ENCODE data around the gene RPGRIP1L. TPM values are rescaled to one million over a fixed set of nuclear protein-coding genes. Genes with fewer than 3 reads are reported as not detected.

The RPGRIP1L gene
- total and polyA plus RNA-seq, 2 of the 13 experiments (the other 11 are each of a cell fraction or from before 2014, with no cell fraction given), result 5.0 to 13.5 TPM

DNA sequence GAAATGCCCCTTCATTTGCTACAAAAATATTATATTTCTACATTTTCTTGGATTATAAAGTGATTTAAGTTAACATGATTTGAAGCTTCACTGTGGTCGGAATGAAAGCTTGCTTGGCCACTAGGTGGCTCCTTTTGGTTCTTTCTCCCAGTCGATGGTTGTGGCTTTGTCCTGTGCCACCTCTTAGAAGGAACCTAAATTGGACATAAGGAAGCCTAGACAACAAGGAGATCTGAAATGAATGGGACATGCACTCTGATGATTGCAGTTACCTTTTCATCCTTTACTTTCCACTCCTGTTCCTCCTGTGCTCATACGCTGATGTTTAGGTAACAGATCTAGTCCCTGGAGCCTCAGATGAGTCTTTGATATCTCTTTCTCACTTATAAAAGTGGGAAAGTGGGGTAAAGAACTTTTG is 39.5 kb upstream of the RPGRIP1L start (continued):
- TF ChIP-seq, protein P1, sequence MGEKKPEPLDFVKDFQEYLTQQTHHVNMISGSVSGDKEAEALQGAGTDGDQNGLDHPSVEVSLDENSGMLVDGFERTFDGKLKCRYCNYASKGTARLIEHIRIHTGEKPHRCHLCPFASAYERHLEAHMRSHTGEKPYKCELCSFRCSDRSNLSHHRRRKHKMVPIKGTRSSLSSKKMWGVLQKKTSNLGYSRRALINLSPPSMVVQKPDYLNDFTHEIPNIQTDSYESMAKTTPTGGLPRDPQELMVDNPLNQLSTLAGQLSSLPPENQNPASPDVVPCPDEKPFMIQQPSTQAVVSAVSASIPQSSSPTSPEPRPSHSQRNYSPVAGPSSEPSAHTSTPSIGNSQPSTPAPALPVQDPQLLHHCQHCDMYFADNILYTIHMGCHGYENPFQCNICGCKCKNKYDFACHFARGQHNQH (CRISPR knock-in tag; IDR thresholded peaks at IDR 0.05), result 0 out of 2 replicates have a peak, but pooled peaks have one; percentile 21
- TF ChIP-seq, protein P2, sequence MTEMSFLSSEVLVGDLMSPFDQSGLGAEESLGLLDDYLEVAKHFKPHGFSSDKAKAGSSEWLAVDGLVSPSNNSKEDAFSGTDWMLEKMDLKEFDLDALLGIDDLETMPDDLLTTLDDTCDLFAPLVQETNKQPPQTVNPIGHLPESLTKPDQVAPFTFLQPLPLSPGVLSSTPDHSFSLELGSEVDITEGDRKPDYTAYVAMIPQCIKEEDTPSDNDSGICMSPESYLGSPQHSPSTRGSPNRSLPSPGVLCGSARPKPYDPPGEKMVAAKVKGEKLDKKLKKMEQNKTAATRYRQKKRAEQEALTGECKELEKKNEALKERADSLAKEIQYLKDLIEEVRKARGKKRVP (CRISPR knock-in tag; IDR thresholded peaks at IDR 0.05), result 0 out of 4 replicates have a peak, but pooled peaks of 1 of the 2 experiments have one; percentile 34
- TF ChIP-seq, protein P3, sequence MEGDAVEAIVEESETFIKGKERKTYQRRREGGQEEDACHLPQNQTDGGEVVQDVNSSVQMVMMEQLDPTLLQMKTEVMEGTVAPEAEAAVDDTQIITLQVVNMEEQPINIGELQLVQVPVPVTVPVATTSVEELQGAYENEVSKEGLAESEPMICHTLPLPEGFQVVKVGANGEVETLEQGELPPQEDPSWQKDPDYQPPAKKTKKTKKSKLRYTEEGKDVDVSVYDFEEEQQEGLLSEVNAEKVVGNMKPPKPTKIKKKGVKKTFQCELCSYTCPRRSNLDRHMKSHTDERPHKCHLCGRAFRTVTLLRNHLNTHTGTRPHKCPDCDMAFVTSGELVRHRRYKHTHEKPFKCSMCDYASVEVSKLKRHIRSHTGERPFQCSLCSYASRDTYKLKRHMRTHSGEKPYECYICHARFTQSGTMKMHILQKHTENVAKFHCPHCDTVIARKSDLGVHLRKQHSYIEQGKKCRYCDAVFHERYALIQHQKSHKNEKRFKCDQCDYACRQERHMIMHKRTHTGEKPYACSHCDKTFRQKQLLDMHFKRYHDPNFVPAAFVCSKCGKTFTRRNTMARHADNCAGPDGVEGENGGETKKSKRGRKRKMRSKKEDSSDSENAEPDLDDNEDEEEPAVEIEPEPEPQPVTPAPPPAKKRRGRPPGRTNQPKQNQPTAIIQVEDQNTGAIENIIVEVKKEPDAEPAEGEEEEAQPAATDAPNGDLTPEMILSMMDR (CRISPR knock-in tag; IDR thresholded peaks at IDR 0.05), result peak; percentile 77
- TF ChIP-seq ARID2 (CRISPR knock-in tag; IDR thresholded peaks at IDR 0.05; ENCODE audit: borderline replicate concordance) (no peak), FOXA3 (CRISPR knock-in tag; IDR thresholded peaks at IDR 0.05) (0 out of 2 replicates have a peak, but pooled peaks have one; percentile 25), GPN1 (CRISPR knock-in tag; IDR thresholded peaks at IDR 0.05; ENCODE audit: borderline replicate concordance) (no peak), ZBTB7A (CRISPR knock-in tag; IDR thresholded peaks at IDR 0.05) (no peak), RARA (CRISPR knock-in tag; IDR thresholded peaks at IDR 0.05) (0 out of 2 replicates have a peak, but pooled peaks have one; percentile 8), XRCC5 (optimal IDR thresholded peaks at IDR 0.05; ENCODE audit: low read length) (peak; percentile 46), ZNF83 (CRISPR knock-in tag; IDR thresholded peaks at IDR 0.05; ENCODE audit: borderline replicate concordance) (no peak), SNAPC2 (CRISPR knock-in tag; IDR thresholded peaks at IDR 0.05) (no peak), EED (CRISPR knock-in tag; IDR thresholded peaks at IDR 0.05) (no peak), SOX13 (IDR thresholded peaks at IDR 0.05) (no peak), SOX13 (CRISPR knock-in tag; conservative IDR thresholded peaks at IDR 0.05 in 1 of 2, IDR thresholded peaks at IDR 0.05 in 1 of 2) (no peak), HMGA1 (CRISPR knock-in tag; conservative IDR thresholded peaks at IDR 0.05) (peak; percentile 35; the same call in 1 of the 2 replicates)
- TF ChIP-seq, protein P4, sequence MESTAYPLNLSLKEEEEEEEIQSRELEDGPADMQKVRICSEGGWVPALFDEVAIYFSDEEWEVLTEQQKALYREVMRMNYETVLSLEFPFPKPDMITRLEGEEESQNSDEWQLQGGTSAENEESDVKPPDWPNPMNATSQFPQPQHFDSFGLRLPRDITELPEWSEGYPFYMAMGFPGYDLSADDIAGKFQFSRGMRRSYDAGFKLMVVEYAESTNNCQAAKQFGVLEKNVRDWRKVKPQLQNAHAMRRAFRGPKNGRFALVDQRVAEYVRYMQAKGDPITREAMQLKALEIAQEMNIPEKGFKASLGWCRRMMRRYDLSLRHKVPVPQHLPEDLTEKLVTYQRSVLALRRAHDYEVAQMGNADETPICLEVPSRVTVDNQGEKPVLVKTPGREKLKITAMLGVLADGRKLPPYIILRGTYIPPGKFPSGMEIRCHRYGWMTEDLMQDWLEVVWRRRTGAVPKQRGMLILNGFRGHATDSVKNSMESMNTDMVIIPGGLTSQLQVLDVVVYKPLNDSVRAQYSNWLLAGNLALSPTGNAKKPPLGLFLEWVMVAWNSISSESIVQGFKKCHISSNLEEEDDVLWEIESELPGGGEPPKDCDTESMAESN (CRISPR knock-in tag; conservative IDR thresholded peaks at IDR 0.05), result peak; percentile 97
- TF ChIP-seq, protein P5, sequence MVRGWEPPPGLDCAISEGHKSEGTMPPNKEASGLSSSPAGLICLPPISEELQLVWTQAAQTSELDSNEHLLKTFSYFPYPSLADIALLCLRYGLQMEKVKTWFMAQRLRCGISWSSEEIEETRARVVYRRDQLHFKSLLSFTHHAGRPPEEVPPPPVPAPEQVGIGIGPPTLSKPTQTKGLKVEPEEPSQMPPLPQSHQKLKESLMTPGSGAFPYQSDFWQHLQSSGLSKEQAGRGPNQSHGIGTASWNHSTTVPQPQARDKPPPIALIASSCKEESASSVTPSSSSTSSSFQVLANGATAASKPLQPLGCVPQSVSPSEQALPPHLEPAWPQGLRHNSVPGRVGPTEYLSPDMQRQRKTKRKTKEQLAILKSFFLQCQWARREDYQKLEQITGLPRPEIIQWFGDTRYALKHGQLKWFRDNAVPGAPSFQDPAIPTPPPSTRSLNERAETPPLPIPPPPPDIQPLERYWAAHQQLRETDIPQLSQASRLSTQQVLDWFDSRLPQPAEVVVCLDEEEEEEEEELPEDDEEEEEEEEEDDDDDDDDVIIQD (CRISPR knock-in tag; IDR thresholded peaks at IDR 0.05; ENCODE audit: low read depth), result 0 out of 2 replicates have a peak, but pooled peaks have one; percentile 36
